Mucosa of rectum (tissue), 2 donors: ENCODE measurements around the gene LAMA2.

Source experiments
- H3K27ac ChIP-seq, 2 donors: one replicate each; pipeline ENCODE4 v1.7.0; 2013; ENCODE audit warnings: inconsistent platforms in 2 of 2, low read depth in 2 of 2, low read length in 2 of 2
- H3K27me3 ChIP-seq, 2 donors: one replicate each; pipeline ENCODE4 v1.7.0; 2013; ENCODE audit warnings: low read length in 2 of 2; ENCODE audit not compliant: control insufficient read depth in 2 of 2, insufficient read depth in 2 of 2
- H3K36me3 ChIP-seq, 2 donors: one replicate each; pipeline ENCODE4 v1.7.0; 2013; ENCODE audit warnings: low read length in 2 of 2; ENCODE audit not compliant: control insufficient read depth in 2 of 2, insufficient read depth in 2 of 2
- H3K4me1 ChIP-seq, 2 donors: one replicate each; pipeline ENCODE4 v1.7.0; 2013; ENCODE audit warnings: low read length in 2 of 2, mild to moderate bottlenecking in 1 of 2; ENCODE audit not compliant: control insufficient read depth in 2 of 2, insufficient read depth in 2 of 2
- H3K4me3 ChIP-seq, 2 donors: one replicate each; pipeline ENCODE4 v1.7.0; 2013; ENCODE audit warnings: low read length in 2 of 2
- H3K9ac ChIP-seq, 2 donors: one replicate each; pipeline ENCODE4 v1.7.0; 2013; ENCODE audit warnings: low read length in 2 of 2, low read depth in 1 of 2, mild to moderate bottlenecking in 1 of 2
- H3K9me3 ChIP-seq, 2 donors: one replicate each; pipeline ENCODE4 v1.7.0; 2013; ENCODE audit warnings: low read length in 2 of 2; ENCODE audit not compliant: control insufficient read depth in 2 of 2
- donor health status: healthy.
- donor health status: Normal muscosa, but diverticular disease.

Gene LAMA2

DNA sequence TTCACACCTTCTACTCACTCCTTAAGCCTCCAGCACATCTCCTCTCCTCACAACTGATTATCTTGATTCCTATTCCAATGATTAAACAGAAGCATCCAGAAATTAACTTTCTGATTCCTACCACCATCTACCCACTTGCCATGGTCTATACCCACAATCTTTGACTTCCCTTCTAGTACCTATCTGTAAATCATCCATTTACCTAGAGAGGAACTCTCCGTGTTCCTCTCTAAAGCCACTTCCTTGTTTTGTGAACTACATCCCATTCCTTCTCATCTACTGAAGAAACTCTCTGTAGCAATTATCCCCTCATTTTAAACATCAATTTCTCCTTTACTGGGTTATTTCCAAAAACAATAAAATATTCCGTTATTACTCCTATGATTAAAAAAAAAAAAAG is 659.8 kb downstream of the LAMA2 start:
- Histone ChIP-seq H3K27me3 (no peaks in the 10 kb centered on the region), H3K27ac (no peak overlapping the region), H3K4me3 (no peak overlapping the region), H3K9ac (no peak overlapping the region), H3K4me1 (no peaks in the 10 kb centered on the region), H3K9me3 (no peaks in the 10 kb centered on the region), H3K36me3 (no peaks in the 10 kb centered on the region)

DNA sequence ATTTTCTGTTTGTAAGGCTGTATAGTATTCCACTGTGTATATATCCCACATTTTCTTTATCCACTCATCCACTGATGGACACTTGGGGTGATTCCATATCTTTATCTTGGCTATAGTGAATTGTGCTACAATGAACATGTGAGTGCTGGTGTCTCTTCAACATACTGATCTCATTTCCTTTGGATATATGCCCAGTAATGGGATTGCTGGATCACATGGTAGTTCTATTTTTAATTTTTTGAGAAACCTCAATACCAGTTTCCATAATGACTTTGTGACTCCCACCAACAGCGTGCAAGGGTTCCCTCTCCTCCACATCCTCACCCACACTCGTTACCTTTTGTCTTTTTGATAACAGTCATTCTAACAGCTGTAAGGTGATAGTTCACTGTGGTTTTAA is 661.0 kb downstream of the LAMA2 start:
- no peak overlapping the region for H3K9ac ChIP-seq
- H3K9me3 ChIP-seq: no peaks in the 10 kb centered on the region
- no peak overlapping the region for H3K27ac ChIP-seq
- H3K4me1 ChIP-seq: no peaks in the 10 kb centered on the region
- no peak overlapping the region for H3K4me3 ChIP-seq
- no peaks in the 10 kb centered on the region for H3K27me3 ChIP-seq
- no peaks in the 10 kb centered on the region for H3K36me3 ChIP-seq

DNA sequence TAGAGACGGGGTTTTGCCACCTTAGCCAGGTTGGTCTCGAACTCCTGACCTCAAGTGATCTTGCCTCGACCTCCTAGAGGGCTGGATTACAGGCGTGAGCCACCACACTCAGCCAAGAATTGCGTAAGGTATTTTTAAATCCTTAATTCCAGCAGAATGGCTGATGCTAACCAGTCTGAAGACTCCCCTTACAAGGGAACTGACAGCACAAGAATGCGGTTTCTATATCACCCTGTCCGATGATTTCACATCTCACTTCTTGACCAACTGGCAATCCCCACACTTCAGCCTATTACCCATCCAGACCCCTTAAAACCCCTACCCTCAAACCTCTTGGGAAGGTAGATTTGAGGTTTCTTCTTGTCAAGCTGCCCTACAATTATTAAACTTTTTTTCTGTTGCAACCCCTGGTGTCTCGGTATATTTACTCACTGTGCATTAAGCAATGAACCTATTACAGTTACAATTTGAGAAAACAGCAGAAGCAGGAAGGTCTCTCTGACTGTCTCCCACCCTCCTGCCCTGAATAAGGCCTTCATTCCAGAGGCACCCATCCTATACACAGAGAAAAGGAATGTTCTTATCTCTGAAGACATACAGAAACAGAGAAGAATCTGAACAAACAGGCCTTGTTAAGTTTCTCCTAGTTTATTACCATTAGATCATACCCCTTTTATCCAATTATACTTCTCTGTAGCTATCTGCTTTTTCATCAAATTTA is 662.1 kb downstream of the LAMA2 start:
- no peak overlapping the region for H3K9ac ChIP-seq
- no peak overlapping the region for H3K4me3 ChIP-seq
- no peaks in the 10 kb centered on the region for H3K9me3 ChIP-seq
- no peaks in the 10 kb centered on the region for H3K36me3 ChIP-seq
- no peaks in the 10 kb centered on the region for H3K27me3 ChIP-seq
- H3K27ac ChIP-seq: no peak overlapping the region
- H3K4me1 ChIP-seq: no peaks in the 10 kb centered on the region

DNA sequence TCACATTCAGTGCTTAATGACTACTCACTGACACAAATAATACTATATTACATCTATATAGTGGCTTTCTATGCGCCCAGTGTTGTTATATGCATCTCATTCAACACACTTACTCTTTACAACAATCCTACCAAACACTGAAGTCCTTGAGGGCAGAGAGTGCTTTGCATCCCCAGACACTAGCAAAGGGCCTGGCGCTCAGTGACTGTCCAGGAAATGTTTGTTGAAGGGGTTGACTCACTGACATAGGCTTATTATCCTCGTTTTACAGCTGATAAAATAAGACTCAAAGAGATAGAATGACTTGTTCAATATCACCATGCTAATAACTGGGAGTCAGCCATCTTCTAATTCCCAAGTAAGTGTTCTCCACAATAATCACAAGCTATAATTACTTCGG is 663.8 kb downstream of the LAMA2 start:
- H3K4me1 ChIP-seq: no peaks in the 10 kb centered on the region
- H3K27me3 ChIP-seq: no peaks in the 10 kb centered on the region
- no peak overlapping the region for H3K27ac ChIP-seq
- no peak overlapping the region for H3K4me3 ChIP-seq
- H3K9ac ChIP-seq: no peak overlapping the region
- H3K9me3 ChIP-seq: no peaks in the 10 kb centered on the region
- no peaks in the 10 kb centered on the region for H3K36me3 ChIP-seq

DNA sequence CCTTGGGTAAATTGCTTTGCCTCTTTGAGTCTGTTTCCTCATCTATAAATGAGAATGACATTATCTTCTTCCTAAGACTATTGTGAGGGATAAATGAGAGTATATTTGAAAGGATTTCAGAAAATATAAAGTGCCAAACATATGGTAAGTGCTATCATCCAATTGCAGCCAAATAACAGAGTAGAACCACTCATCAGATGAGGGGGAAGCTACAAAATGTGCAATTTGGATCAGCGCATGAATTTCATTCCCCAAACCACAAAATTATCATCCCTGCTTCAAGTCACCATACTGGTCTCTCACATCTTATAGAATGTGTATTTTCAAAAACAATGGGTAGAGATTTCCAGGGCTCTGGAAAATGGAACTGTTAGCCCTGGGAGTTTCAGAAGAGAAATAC is 668.5 kb downstream of the LAMA2 start:
- H3K9ac ChIP-seq: no peak overlapping the region
- H3K4me1 ChIP-seq: no peaks in the 10 kb centered on the region
- no peaks in the 10 kb centered on the region for H3K9me3 ChIP-seq
- no peaks in the 10 kb centered on the region for H3K36me3 ChIP-seq
- H3K4me3 ChIP-seq: no peak overlapping the region
- H3K27ac ChIP-seq: no peak overlapping the region
- H3K27me3 ChIP-seq: no peaks in the 10 kb centered on the region

DNA sequence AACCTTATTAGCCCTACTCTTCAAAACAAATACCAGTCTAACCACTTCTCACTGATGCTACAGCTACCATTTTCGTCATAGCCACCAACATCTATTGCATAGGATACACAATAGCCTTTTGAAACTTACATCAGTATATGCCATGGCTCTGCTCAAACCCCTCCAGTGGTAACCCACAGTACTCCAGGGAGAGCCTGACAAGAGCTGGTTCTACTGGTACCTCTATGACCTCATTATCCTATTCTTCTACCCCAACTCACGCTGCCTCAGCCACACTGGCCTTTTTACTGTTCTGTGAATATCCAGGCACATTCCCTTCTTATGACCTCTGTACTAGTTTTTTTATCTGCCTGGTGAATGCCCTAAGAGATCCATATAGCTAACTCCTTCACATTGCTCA is 669.5 kb downstream of the LAMA2 start:
- Histone ChIP-seq H3K36me3 (no peaks in the 10 kb centered on the region), H3K9ac (no peak overlapping the region), H3K4me3 (no peak overlapping the region), H3K27ac (no peak overlapping the region), H3K4me1 (no peaks in the 10 kb centered on the region), H3K27me3 (no peaks in the 10 kb centered on the region), H3K9me3 (no peaks in the 10 kb centered on the region)

DNA sequence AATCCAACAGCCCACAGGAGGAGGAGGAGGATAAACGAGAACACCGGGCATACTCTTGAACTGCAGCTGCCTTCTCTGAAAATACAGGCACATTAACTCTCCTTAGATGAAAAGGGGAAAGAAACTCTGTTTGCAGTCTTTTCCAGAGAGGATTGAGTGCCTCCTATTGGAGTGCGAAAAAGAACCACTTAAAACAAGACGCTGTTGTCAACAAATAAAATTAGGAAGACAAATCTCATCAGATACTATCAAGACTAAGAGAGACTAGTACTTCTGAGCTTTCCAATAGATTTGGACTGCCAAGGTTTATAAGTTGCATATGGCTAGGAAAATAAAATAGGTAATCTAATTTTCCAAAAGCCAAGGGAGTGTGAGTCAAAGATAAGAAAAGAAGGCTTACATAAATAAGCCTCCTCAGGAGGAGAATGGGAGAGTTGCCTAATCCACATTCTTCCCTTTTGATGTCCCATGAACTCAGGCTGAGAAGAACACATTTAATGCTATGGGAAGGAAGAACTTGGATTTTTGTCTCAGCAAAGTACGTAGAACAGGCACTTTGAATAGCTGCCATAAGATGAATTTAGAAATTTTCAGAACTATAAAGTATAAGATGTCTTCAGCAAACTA is 672.4 kb downstream of the LAMA2 start:
- no peaks in the 10 kb centered on the region for H3K27me3 ChIP-seq
- H3K9ac ChIP-seq: no peak overlapping the region
- no peaks in the 10 kb centered on the region for H3K4me1 ChIP-seq
- no peaks in the 10 kb centered on the region for H3K36me3 ChIP-seq
- H3K27ac ChIP-seq: no peak overlapping the region
- H3K4me3 ChIP-seq: no peak overlapping the region
- no peaks in the 10 kb centered on the region for H3K9me3 ChIP-seq

DNA sequence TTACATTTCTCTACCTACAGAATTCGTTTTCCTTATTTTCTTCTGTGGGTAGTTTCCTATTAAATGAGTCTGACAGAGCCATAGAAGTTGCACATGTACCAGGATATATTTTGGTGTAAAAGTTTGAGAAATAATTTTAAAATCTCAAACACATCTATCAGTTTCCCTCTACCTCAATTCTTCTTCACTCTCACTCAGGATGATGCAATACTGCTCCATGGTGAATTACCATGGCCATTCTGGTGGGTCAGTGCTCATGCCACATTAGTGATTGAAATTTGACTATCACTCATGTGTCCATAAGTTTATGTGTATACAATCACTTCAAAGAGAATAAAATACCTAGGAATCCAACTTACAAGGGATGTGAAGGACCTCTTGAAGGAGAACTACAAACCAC is 675.3 kb downstream of the LAMA2 start:
- Histone ChIP-seq H3K36me3 (no peaks in the 10 kb centered on the region), H3K9ac (no peak overlapping the region), H3K27ac (no peak overlapping the region), H3K27me3 (no peaks in the 10 kb centered on the region), H3K4me1 (no peaks in the 10 kb centered on the region), H3K4me3 (no peak overlapping the region), H3K9me3 (no peaks in the 10 kb centered on the region)

DNA sequence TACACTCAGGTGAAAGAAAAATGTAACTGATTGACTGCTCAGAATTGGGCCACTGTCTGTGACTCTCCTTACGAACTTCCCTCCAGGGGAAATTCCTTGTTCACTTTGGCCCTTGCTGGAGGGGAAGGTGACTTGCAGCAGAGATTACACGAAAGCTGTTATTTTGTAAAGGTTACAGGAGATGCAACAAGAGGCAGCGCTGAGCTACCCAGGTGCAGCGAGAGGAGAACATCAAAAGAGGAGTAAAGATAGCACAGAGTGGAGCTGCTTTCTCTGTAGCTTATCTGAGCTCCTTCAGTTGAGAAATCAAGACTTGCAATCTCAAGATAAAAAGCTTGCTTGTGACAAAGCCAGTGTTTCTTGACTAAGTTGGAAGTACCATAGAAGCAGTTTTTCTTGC is 682.4 kb downstream of the LAMA2 start:
- no peaks in the 10 kb centered on the region for H3K27me3 ChIP-seq
- no peaks in the 10 kb centered on the region for H3K9me3 ChIP-seq
- H3K9ac ChIP-seq: no peak overlapping the region
- H3K4me1 ChIP-seq: no peaks in the 10 kb centered on the region
- no peak overlapping the region for H3K4me3 ChIP-seq
- H3K27ac ChIP-seq: no peak overlapping the region
- no peaks in the 10 kb centered on the region for H3K36me3 ChIP-seq

DNA sequence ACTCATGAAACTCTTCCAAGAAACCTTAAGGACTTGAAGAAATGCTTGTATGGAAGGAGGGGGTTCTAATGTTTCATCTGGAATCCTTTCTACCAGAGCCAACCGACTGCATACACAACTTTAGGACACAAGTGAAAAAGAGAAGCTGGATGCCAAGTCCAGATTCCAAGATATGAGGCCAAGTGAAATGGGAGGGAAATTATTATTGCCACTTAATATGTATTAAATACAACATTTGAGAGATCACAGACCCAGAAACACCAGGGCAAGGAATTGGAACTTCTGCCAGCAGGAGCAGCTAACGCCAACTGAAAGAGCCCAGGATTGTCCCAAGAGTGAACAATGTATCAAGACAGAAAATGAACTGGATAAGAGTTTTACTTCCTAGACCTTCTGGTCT is 682.9 kb downstream of the LAMA2 start:
- Histone ChIP-seq H3K9ac (no peak overlapping the region), H3K4me3 (no peak overlapping the region), H3K27me3 (no peaks in the 10 kb centered on the region), H3K4me1 (no peaks in the 10 kb centered on the region), H3K9me3 (no peaks in the 10 kb centered on the region), H3K27ac (no peak overlapping the region), H3K36me3 (no peaks in the 10 kb centered on the region)
